GM12875 (cell line): ENCODE measurements around the gene EXOSC7.

Experiments
- H3K4me3 ChIP-seq: one replicate; pipeline ENCODE4 v1.5.1; 2011; ENCODE audit warnings: low read depth, low read length, control low read depth
- CTCF ChIP-seq: IDR thresholded peaks from 2 replicates; pipeline ENCODE4 v1.5.1; 2011; ENCODE audit warnings: low read depth, mild to moderate bottlenecking, control low read depth, inconsistent platforms, low read length, moderate library complexity, borderline replicate concordance; ENCODE audit not compliant: insufficient read depth

The EXOSC7 gene

GRCh38 chr3:45021524-45022297, 45.7 kb downstream of the EXOSC7 start:
- TF ChIP-seq CTCF = no peak
- no peak overlapping the region for H3K4me3 ChIP-seq

GRCh38 chr3:45023675-45024074, 47.6 kb downstream of the EXOSC7 start:
- TF ChIP-seq CTCF = no peak
- no peak overlapping the region for H3K4me3 ChIP-seq

- no peak for TF ChIP-seq CTCF
- no peak overlapping the region for H3K4me3 ChIP-seq
These were observed 48.7 kb downstream of the EXOSC7 start for GRCh38 chr3:45024542-45025255.

- H3K4me3 ChIP-seq = no peak within 1 kb of the TSS
- TF ChIP-seq CTCF = no peak
These were observed 50.0 kb downstream of the EXOSC7 start, which contains the start of gene CLEC3B for GRCh38 chr3:45026038-45026437. Gene CLEC3B, plus strand, starts transcription at chr3:45026303. Its CDS starts 60 bp downstream, at chr3:45026363.

- TF ChIP-seq CTCF = no peak
- H3K4me3 ChIP-seq = no peak overlapping the region
These were observed 50.9 kb downstream of the EXOSC7 start for GRCh38 chr3:45026957-45027356.

GRCh38 chr3:45027441-45027840, 51.4 kb downstream of the EXOSC7 start:
- no peak for TF ChIP-seq CTCF
- H3K4me3 ChIP-seq = no peak overlapping the region
